GM19043 (cell line): ENCODE measurements around the gene DDX23.

Experiments
- ATAC-seq: cut with Tn5 transposase; IDR thresholded peaks from one replicate; pipeline ENCODE4 v1.9.1; 2021; ENCODE audit warnings: low read depth; ENCODE audit not compliant: unreplicated experiment

Gene DDX23

GRCh38 chr12:48824905-48825304, 27.1 kb downstream of the DDX23 start:
- ATAC-seq: no peak

DNA sequence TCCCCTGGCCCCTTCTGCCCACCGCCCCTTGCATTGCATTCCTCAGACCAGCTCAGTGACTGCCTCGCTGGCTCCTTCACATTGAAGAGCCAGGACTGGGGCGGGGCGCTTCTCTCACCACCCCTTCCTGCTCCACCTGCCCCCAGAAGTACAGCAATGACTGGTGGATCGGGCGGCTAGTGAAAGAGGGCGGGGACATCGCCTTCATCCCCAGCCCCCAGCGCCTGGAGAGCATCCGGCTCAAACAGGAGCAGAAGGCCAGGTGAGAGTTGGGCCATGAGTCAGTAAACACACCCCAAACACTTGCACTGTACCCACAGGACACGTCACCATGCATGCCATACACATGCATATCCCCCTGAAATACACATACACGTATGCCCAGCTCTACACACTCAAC, 27.9 kb downstream of the DDX23 start:
- ATAC-seq: no peak

DNA sequence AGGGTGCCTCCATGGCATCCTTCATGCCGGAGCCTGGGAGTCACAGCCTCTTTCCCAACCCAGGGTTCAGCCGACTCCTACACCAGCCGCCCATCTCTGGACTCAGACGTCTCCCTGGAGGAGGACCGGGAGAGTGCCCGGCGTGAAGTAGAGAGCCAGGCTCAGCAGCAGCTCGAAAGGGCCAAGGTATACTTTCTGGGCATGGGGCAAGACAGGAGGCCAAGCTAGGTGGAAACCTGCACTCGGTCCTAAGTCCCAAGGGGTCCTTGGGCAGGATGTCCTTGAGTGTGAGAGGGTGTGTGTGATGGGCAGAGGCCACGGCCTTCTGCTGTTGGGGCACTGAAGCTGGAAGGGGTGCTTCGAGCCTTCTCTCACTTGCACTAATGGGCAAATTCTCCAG, 28.7 kb downstream of the DDX23 start:
- no peak for ATAC-seq

GRCh38 chr12:48822711-48823110, 29.3 kb downstream of the DDX23 start:
- no peak for ATAC-seq

GRCh38 chr12:48822139-48822538, 29.8 kb downstream of the DDX23 start:
- no peak for ATAC-seq

DNA sequence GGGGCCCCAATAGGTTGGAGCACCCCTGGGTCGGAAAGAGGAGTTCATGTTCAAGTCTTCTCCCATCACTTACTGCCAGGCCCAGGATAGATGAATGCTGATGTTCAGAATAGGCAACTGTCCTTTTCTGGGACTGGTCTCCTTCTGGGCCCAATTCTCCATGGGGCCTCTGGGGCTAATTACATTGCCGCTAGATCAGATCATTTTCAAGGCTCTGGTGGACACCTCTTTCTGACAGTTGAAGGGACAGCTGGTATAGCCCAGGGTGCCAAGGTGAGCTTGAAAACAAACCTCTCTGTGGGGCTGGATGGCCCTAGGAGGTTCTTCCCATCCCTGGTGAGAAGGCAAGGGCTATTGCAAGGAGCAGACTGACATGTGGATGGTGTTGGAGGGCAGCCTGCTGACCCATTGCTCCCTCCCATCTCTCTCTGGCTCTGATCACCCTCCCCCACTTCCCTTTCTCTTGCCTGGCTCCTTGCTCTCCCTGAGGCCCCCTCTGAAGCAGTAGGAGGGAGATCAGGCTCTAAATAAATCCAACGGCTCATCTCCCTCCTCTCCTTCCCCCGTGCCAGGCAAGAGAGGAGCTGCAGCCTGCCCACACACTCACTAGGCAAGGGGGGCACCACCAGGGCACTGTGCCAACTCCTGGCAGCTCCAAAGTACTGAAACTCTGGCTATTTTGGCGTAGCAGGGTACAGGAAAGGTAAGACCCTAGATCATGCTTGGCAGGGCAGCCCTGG, 31.8 kb downstream of the DDX23 start:
- no peak for ATAC-seq

- ATAC-seq: no peak
Measured at GRCh38 chr12:48818831-48819590, 33.0 kb downstream of the DDX23 start.

GRCh38 chr12:48817873-48818830, 33.8 kb downstream of the DDX23 start, which contains the start of gene CACNB3:
CACNB3 (plus strand) TSS chr12:48818496; CDS start chr12:48818930, 434 bp downstream.
- ATAC-seq: no peak

GRCh38 chr12:48816143-48816854, 35.7 kb downstream of the DDX23 start:
- ATAC-seq: no peak

DNA sequence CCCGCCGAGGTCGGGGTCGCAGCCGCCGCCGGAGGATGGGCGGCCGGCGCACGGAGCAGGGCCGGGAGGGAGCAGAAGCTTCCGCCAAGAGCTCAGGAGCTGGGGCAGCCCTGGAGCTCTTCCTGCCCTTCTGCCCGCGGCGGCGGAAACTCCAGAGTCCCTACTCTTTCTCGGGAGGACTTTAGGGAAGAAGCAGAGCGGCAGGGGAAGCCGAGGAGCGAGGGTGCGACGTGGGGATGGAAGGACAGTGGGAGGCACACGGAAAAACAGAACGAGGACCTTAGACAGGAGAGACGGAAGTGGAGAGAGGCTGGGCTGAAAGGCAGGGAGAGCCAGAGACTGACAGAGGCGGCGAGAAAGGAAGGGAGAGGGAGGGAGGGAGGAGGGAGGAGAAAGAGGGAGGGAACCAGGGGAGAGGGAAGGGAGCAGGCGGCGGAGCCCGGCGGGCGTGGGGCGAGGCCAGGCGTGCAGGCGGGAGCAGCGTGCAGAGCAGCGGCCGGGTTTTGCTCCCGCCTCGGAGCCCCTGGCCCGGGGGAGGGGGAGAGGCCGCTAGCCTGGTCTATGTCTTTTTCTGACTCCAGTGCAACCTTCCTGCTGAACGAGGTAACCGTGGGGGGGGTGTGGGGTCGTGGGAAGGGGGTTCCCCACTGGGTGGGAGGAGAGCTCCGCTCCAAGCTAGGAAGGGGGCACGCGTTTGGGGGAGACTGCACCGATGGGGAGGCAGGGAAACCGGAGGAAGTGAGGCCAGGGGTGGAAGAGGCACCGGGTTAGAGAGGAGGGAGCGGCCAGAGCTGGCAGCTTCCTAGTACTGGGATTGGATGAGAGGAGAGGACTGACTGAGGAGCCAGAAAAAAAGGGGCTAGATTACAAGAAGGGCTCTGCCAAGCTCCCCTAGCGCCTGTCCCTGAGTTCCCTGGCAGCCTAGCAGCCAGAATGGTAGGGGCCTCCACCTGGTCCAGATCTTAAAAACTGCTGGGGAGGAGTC, 36.5 kb downstream of the DDX23 start:
- peak; percentile 31 for ATAC-seq

DNA sequence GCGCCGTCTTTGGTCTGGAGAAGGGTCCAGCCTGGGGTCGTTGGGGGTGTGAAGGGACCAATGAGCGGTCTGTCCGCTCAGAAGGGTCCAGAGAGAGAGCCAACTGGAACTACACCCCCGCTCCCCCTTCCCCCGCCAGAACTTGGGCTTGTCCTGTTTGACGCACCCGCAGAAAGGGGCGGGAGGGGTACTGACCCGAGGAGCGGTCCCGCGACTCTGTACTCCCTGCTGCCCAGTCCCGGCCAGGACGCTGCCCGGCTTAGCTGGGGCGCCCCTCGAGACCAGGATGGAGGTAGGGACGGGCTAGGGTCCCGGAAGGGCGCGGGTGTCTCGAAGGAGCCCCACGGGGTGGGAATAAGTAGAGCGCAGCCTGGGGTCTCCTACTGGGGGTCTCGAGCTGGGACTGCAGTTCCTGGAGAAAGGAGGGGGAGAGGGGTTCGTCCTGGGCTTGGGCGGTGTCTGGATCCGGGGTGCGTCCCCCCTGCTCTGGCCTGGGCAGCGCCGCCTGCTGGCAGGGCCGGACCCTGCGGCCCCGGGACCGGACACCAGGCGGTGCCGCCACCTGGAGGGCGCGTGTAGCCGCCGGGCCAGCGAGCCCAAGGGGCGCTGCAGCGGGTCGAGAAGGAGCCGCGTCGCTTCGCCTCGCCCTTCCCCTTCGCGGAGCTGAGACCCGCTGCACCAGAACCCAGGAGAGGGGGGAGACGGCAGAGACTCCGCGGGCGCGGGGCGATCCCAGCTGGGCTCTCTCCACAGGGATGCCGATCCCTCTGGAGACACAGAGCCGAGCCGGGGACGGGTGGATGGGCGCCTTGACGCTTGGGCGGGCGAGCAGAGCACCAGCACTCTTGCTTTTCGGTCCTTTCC, 37.5 kb downstream of the DDX23 start:
- ATAC-seq: peak; percentile 67

DNA sequence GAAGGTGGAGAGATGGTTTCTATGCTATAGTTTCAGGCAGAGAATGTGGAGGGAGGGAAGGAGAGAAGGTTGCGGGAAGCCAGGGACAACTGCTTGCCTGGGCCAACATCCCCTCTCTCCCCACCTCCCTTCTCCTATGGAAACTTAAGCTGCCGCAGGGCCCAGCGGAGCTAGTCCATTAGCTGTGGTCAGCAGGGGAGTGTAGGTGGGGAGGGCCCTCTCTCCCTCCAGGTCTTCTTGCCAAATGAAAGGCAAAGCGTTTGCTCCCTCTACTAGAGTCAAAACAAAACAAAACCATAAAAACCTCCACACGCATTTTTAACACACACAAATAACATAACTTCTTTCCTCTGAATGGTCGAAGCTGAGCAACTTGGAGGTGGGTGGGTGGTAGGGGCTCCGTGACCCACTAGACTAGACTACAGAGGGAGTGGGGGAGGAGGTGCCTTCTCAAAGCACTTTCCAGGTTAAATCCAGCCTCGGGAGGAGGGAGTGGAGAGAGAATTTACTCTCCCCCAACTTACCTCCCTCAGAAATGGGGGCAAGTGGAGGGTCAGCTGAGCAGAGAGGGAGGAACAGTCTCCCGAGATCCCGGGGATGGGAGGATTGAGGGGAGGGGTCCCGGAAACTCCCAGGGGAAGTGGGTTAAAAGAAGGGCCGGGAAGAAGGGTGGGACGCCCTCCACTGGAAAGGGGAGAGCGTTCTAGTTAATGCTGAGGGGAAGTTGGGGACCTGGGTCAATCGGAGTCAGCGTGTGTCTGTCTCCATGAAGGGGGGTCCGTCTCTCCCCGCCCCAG, 38.3 kb downstream of the DDX23 start:
- no peak for ATAC-seq

- ATAC-seq: no peak
Measured at GRCh38 chr12:48812389-48812788, 39.6 kb downstream of the DDX23 start.

DNA sequence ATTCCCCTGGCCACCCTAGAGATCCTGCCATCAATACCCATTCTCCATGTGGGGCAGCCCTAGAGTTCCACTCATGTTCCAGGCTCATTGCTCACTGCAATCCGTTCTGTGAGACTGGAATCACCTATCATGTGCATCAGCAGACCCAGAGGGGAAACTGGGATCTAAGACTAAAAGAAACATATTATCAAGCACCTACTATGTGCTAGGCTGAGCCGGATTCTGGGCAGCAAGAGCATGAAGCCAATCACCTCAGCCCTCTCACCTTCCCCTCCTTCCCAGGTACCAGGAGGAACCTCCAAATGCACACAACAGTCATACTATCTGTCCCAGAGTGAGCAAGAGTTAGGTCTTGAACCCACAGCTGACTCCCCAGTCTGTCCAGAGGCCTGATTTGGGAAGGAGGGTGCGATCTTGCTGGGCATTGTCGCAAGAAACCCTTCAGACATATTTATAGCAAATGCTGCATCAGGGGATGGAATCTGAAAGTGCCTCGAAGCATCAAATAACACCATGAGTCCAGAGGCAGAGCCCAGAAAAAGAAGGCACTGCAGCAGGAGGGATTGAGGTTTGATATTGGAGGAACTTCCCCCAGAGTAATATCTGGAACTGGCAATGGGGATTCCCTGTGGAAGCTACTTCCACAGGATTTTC, 40.4 kb downstream of the DDX23 start:
- no peak for ATAC-seq

GRCh38 chr12:48810903-48811431, 41.0 kb downstream of the DDX23 start:
- no peak for ATAC-seq

- no peak for ATAC-seq
Measured at GRCh38 chr12:48807981-48808380, 44.0 kb downstream of the DDX23 start.

GRCh38 chr12:48803675-48804074, 48.3 kb downstream of the DDX23 start:
- no peak for ATAC-seq
